Measurements from ENCODE around the gene TCF3.

DNA sequence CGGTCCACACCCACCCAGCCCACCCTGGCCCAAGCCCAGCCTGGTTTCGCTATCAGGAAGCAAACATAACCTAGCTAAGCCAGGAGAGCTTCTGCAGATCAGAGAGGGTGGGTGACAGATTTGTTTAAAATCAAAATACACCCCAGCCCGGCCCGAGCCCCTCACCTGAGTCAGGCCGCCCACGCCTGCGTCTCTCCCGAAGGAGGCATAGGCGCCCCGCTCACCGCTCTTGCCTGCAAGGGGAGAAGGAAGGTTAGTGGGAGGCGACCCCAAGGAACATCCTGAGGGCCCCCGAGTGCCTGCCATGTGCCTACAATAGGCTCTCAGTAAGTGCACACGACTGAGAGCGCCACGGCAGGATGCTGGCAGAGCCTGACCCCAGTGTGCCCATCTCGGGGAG lies 25.2 kb downstream of the TCF3 start:
- TF ChIP-seq, protein P1, sequence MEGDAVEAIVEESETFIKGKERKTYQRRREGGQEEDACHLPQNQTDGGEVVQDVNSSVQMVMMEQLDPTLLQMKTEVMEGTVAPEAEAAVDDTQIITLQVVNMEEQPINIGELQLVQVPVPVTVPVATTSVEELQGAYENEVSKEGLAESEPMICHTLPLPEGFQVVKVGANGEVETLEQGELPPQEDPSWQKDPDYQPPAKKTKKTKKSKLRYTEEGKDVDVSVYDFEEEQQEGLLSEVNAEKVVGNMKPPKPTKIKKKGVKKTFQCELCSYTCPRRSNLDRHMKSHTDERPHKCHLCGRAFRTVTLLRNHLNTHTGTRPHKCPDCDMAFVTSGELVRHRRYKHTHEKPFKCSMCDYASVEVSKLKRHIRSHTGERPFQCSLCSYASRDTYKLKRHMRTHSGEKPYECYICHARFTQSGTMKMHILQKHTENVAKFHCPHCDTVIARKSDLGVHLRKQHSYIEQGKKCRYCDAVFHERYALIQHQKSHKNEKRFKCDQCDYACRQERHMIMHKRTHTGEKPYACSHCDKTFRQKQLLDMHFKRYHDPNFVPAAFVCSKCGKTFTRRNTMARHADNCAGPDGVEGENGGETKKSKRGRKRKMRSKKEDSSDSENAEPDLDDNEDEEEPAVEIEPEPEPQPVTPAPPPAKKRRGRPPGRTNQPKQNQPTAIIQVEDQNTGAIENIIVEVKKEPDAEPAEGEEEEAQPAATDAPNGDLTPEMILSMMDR (conservative IDR thresholded peaks at IDR 0.05 in 1 of 2, IDR thresholded peaks at IDR 0.05 in 1 of 2; ENCODE audit: low read depth in 1 of 2, low read length in 2 of 2): no peak
- TF ChIP-seq EZH2 (IDR thresholded peaks at IDR 0.05; ENCODE audit: low read length, missing control alignments): no peak
